IPS DF 4.7 (cell line): Measurements from ENCODE around the gene MAPKAP1.

ENCODE experiments used
- DNase-seq: peaks from one replicate; pipeline ENCODE4 v3.0.0-alpha.2; 2013; ENCODE audit warnings: low spot score; ENCODE audit errors: extremely low read depth

The MAPKAP1 gene

GRCh38 chr9:125644819-125645507 is 62.0 kb downstream of the MAPKAP1 start:
- DNase-seq: no peak

GRCh38 chr9:125642311-125642710 is 64.7 kb downstream of the MAPKAP1 start:
- DNase-seq: no peak

GRCh38 chr9:125639057-125639456 is 68.0 kb downstream of the MAPKAP1 start:
- DNase-seq: no peak

GRCh38 chr9:125638239-125639045 is 68.6 kb downstream of the MAPKAP1 start:
- DNase-seq: no peak

GRCh38 chr9:125637241-125637640 is 69.8 kb downstream of the MAPKAP1 start:
- DNase-seq: no peak

- DNase-seq: no peak
These were observed 71.1 kb downstream of the MAPKAP1 start for GRCh38 chr9:125635888-125636287.

- DNase-seq: no peak
These were observed 72.8 kb downstream of the MAPKAP1 start for GRCh38 chr9:125634040-125634717.

- DNase-seq: no peak
These were observed 73.8 kb downstream of the MAPKAP1 start for GRCh38 chr9:125633116-125633745.

GRCh38 chr9:125632321-125633115 is 74.5 kb downstream of the MAPKAP1 start:
- no peak for DNase-seq

- no peak for DNase-seq
These were observed 75.5 kb downstream of the MAPKAP1 start for GRCh38 chr9:125631391-125632085.

- DNase-seq: no peak
These were observed 76.6 kb downstream of the MAPKAP1 start for GRCh38 chr9:125630436-125630835.

- DNase-seq: no peak
These were observed 77.6 kb downstream of the MAPKAP1 start for GRCh38 chr9:125629446-125629845.

- DNase-seq: no peak
These were observed 80.8 kb downstream of the MAPKAP1 start for GRCh38 chr9:125626187-125626586.

GRCh38 chr9:125621170-125621569 is 85.8 kb downstream of the MAPKAP1 start:
- no peak for DNase-seq

- no peak for DNase-seq
These were observed 86.8 kb downstream of the MAPKAP1 start for GRCh38 chr9:125620216-125620615.

GRCh38 chr9:125617087-125617486 is 89.9 kb downstream of the MAPKAP1 start:
- DNase-seq: no peak

GRCh38 chr9:125613141-125613540 is 93.9 kb downstream of the MAPKAP1 start:
- DNase-seq: no peak

GRCh38 chr9:125612616-125613015 is 94.4 kb downstream of the MAPKAP1 start:
- no peak for DNase-seq

GRCh38 chr9:125611121-125611765 is 95.8 kb downstream of the MAPKAP1 start:
- no peak for DNase-seq

GRCh38 chr9:125609744-125610143 is 97.3 kb downstream of the MAPKAP1 start:
- no peak for DNase-seq
